Erythroblast (primary cell): ENCODE measurements around the gene NRXN3.

Experiments used
- GATA1 ChIP-seq: IDR thresholded peaks from 2 replicates; pipeline ENCODE4 v1.6.1; 2011; ENCODE audit warnings: low read depth, mild to moderate bottlenecking, control low read depth, low read length, moderate library complexity
- POLR2A ChIP-seq: IDR thresholded peaks from 2 replicates; pipeline ENCODE4 v1.6.1; 2011; ENCODE audit warnings: mild to moderate bottlenecking, low read length

DNA sequence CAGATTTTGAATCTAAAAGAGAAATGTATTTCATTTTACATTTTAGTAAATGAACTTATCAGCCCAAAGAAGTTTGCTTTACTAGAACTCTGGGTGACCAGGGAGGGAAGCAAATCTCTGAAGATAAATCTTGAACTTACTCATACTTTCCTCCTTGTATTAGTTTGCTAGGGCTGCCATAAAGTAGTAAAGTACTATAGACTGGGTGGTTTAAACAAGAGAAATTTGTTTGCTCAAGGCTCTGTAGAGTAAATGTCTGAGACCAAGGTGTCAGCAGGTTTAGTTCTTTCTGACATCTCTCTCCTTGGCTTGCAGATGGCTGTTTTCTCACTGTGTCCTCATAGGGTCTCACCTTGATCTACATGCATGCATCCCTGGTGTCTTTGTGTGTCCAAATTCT, 1115.1 kb downstream of the NRXN3 start:
- TF ChIP-seq POLR2A (no peak), GATA1 (no peak)
